Anterior cingulate cortex (tissue), 58 donors: Measurements from ENCODE around the gene BRWD1.
A peak's percentile ranks its signal among the peaks of the same experiment; 100 is the strongest.
"Not testable (repeated sequence)": the region's sequence is repeated elsewhere in the genome, so short reads cannot be mapped to it uniquely, and the experiment has no call there.

Source experiments
- DNase-seq, 58 donors: peaks; one replicate each; lab custom pipeline; 2025; lab: John Stamatoyannopoulos, UW

Gene BRWD1

DNA sequence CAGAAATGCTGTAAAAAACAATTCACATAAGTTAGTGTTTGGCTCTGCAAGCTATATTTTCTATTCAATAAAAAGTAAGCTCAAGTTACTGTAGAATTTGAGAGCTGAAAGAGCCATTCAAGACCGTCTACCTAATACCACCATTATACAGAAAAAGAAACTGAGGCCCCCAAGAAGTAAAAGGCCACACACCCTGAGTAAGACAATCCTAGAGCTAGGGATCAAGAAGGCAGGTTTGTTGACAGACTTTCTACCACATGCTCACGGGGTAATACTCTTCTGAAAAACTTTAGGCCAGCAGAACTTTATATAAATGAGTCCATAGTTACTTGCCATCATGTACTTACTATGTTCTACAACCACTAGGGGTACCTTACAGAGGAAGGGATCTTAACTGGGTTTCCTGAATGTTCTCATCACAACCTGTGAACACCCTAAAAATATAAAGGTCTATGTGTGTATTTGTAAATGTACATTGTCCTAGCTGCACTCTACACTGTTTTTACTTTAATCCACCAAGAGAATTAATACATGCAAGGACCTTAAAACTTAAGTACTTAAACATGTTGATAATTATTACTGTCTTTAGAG lies 132.9 kb downstream of the BRWD1 start:
- DNase-seq = no peak

DNA sequence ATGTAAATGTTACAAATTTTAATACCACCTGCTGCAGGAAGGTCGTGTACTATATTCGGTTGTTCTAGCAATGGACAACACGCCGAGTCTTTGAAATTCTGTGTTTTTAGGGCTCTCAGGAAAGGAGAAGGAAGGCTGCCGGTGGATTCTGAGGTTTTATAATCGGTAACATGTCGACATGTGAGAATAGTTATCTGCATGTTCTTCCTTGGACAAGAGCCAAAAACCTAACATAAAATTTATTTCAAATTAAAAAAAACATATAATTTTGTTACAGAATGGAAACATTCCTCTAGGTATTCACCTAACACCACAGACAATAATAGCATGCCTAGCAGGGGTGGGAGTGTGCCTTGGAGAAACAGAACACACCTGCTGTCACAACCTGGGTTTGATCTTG lies 135.0 kb downstream of the BRWD1 start:
- no peak for DNase-seq

DNA sequence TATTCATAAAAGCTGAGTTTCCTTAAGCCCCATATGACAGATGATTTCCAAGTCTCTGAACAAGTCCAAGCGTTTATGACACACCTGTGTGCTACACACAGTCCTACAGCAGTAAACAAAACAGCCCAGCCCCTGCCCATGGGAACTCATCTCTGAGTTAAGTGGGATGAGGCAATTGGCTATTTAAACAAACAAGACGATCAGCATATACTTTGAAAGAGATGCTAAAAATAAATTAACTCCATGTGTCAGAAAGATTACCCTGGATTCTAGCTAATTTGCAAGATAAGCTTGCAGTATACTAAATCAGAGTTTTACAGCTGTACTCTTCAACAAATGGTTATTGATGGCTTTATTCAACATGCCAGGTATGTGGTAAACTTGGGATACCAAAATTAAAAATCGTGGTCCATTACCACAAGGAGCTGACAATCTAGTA lies 137.1 kb downstream of the BRWD1 start:
- DNase-seq = no peak

DNA sequence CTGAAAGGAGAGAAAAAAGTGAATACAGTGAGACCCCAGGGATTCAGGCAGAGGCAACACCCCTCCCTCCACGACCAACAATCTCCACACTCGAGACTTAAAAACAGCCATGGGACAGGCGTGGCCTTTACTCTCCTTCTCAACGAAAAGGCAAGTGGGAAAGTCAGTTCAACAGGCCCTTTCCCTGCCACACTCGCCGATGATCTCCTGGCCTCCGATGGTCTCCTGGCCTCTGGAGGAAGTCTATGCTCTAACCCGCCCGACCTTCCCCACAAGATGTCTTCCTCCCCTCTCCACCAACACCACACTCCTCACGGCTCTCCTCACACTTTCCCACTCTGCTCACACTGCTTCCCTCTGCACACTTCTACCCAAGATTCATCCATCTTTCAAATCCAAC lies 137.8 kb downstream of the BRWD1 start:
- no peak for DNase-seq

DNA sequence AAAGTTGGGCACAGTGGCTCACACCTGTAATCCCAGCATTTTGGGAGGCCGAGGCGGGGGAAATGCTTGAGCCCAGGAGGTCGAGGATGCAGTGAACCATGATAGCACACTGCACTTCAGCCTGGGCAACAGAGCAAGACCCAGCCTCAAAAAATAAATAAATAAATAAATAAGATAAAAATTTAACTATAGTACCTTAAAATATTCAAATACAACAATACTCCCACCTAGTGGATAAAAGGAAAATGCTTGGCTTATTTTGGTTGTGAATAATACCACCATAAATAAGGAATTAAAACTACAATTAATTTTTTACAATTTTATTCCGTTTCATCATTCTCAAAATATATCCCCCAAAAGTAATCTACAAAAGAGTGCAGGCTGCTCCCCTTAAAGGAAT lies 138.3 kb downstream of the BRWD1 start:
- DNase-seq = no peak

DNA sequence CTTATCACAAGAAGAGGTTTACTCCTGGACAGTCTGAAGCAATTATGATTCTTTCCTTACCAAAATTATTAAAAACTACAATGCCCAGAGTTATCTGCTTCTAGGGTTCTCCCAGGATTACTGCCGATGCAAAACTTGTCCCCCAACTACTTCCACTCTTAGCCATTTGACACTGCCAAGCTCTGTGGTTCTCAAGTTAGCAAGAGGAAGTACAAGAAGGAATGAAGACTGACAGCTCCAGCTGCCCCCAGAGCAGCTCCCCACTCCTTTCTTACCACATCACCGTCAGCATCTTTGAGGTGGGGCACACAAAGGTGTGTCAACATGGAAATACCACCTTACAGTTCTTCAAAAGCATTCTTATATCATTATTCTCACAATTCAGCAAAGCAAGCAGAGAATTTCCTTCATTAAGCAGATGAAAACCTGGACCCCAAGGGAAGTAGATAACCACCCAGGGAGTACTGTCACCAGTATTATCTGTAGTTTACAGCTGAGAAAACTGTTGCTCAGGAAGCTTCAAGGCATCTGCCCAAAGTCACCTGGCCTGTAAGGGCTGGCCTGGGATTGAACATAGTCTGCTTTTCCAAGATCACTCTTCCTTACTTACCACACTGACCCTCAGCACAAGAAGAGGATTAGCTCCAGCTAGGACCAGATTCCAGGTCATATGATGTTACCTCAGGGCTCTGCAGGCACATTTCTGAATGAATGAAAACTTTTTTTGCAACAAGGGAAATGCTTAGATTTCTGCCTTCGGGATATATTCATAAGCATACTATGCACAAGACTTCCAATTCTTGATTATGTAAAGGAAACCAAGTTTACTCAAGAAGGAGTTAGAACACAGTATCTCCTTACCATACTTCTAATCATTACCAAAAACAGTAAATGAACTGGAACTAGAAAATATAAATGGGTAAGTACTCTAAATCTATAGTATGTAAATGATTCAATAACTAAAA lies 139.4 kb downstream of the BRWD1 start:
- no peak for DNase-seq

DNA sequence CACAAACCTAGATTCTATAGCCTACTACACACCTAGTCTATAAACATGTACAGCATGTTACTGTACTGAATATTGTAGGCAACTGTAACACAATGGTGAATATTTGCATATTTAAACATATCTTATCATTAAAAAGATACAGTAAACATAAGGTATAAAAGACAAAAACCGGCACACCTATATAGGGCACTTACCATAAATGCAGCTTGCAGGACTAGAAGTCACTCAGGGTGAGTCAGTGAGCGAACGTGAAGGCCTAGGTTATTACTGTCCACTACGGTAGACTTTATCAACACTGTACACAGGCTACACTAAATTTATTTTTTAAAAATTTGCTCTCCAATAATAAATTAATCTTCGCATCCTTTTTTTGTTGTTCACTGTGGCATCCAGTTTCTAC lies 143.5 kb downstream of the BRWD1 start:
- no peak for DNase-seq

DNA sequence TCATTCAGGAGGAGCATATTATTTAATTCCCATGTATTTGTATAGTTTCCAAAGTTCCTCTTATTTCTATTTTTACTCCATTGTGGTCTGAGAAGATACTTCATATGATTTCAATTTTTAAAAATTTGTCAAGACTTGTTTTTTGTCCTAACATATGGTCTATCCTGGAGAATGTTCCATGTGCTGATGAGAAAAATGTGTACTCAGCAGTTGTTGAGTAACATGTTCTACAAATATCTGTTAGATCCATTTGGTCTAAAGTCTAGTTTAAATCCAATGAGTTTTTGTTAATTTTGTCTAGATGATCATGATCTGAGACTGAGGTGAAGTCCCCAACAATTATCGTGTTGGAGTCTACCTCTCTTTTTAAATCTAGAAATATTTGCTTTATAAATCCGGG lies 144.6 kb downstream of the BRWD1 start:
- DNase-seq = no peak

DNA sequence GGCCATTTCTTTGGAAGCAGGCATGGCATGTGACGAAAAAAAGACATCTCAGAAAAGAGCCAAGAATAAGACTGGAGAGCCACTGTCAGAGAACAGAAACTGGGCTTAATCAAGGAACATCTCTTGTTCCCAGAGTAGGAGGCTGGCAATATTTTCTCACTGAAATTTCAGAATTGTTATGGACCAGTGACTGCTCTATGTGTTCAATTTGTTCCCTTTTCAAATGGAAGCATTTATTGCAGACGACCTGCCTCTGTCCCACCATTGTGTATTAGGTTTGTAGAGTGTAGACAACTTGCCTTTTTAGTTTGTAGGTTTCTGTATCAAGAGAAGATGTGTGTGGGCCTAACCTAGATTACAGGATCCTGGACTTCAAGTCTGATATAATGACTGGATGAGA lies 148.9 kb downstream of the BRWD1 start:
- no peak for DNase-seq

DNA sequence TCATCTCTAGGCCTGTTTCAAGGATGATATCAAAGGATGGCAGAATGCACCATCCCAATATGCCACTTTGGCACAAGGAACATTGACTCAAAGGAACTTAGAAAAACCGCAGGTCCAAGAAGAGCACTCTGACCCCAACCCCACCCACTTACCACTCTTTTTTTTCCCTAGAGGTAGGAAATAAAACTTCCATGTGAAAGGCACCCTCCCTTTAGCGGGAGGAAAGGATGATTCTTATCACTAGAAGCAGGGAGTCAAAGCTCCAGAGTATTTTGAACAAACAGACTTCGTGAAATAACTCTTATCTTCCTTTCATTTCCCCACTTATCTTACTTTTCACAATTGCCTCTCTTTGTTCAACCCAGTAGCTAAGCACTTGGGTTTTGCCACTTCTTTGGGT lies 152.4 kb downstream of the BRWD1 start:
- DNase-seq = no peak

DNA sequence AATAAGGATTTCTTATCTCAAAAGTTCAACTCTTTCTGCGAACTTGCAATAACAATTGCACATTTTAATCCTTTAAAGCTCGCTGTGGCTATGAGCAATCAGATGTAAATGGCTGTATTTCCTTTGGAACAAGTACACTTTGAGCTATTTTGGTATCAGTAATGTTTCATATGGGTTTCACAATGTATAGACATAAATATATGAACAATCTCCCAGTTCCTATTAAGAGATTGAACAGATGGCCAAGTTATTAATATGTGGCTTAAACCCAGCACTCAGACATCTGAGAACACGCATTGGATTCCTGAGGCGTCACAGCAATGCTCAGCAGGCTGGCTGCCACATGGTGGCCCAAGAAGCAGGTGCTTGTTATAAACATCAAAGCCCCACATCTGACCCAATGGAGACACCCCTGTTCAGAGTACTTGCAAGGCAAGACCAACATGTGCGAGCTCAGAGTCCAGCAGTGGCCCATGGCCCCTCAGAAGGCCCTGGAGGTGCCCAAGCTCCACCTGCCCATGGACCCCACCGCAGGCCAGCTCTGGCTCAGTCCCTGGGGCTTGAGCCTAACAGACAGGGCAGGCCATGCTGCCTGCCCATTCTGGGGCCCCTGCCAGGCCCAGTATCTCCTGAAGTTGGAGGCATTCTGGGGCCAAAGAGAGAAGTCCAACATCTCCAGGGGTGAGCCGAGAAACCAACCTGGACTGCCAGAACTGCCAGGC lies 153.9 kb downstream of the BRWD1 start:
- DNase-seq = peak in 1 of 58 donors; percentile 4

DNA sequence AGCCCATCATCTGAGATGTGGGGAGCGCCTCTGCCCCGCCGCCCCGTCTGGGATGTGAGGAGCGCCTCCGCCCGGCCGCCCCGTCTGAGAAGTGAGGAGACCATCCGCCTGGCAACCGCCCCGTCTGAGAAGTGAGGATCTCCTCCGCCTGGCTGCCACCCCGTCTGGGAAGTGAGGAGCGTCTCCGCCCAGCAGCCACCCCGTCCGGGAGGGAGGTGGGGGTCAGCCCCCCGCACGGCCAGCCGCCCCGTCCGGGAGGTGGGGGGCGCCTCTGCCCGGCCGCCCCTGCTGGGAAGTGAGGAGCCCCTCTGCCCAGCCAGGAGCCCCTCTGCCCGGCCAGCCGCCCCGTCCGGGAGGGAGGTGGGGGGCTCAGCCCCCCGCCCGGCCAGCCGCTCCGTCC lies 156.2 kb downstream of the BRWD1 start:
- not testable (repeated sequence) for DNase-seq

DNA sequence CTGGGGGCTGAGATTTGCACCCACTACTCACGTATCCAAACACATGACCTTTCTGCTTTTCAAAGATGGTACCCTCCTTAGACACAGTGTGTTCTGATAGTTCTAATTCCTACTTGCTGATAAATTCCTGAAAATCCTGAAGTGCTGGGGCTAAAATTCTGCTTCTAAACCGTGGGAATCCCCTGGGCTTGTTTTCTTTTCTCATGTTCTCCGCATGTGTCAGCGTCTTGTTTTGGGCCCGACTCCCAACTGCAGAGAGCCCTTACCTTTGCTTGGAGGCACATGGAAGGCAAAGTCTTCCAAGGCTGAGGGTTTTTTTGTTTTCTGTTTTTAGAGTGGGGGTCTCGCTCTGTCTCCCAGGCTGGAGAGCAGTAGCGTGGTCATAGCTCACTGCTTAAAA lies 157.4 kb downstream of the BRWD1 start:
- no peak for DNase-seq

DNA sequence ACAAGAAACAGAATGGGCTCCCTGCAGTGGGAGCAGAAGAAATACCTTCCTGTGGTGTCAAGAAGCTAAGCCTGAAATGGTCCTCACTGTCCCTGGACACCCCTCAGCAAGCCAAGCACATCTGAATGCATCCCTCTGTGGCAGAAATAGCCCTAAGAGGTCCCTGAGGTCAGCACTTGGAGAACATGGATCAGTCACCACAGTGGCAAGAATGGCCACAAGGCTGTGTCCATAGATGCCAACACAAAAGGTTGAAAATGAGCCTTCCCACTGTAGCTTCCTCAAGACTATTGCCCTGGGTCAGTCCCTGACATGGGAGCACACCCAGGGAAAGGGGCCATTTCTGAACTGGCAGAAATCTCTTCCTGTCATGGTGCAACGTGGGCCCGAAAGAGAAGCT lies 157.9 kb downstream of the BRWD1 start:
- no peak for DNase-seq

DNA sequence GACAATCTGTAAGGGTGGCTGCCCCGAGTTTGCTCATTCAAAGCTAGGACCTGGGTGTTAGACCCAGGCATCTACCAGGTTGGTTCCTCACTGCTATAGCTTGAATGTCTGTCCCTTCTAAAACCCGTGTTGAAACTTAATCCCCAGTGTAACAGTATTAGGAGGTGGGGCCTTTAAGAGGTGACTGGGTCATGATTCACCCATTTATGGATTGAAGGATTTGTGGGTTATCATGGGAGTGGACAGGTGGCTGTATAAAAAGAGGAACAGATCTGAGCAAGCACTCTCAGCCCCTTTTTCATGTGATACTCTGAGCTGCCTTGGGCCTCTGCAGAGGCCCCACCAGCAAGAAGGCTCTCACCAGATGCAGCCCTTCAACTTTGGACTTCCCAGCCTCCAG lies 159.6 kb downstream of the BRWD1 start:
- no peak for DNase-seq

DNA sequence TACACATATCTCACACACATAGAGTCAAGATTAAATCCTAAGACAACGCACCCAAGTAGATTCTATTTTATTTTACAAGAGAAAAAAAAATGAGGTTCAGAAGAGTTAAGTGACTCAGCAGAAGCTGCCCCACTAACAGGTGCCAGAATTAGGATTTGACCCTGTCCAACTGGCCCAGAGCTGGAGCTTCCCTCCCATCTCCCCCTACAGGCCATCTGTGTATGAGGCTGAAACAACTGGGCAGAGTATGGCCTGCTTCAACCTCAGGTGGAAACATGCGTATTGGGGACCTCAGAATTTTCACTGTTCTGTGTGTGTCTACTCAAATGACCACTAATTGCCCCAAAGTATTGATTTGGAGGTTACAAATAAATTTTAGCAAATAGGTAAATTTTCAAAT lies 160.1 kb downstream of the BRWD1 start:
- no peak for DNase-seq

DNA sequence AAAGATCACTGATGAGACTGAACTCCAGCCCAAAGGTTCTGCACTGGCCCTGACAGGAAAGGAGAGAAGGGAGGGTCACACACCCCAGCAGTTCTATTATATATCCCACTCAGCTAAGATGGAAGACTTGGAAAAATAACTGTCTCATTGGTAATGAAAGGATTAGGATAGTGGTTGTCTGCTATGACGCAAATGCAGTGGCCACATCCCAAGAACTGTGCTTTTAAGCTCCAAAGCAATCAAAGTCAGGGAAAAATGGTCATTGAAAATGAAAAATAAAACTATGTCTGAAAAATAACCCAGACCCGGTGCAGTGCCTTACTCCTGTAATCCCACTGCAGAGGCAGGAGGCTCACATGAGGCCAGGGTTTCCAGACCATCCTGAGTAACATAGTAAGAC lies 161.2 kb downstream of the BRWD1 start:
- no peak for DNase-seq

DNA sequence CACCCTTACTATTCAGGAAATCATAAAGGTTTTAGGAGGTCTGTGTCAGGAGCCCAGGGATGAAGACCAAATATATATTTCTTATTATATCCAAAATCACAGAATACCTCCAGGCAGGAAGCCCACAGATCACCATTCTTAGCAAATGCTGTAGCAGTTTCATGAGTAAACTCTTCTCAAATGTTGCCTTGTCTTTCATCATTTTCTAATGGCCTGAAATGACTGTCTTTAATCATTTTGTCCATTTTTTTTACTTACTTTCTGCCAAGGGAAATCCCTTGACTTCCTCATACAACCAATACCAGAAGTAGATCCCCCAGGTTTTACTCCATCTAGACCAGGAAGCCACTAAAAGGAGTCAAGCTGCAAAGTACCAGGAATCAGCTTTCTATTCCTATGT lies 162.6 kb downstream of the BRWD1 start:
- DNase-seq = no peak

DNA sequence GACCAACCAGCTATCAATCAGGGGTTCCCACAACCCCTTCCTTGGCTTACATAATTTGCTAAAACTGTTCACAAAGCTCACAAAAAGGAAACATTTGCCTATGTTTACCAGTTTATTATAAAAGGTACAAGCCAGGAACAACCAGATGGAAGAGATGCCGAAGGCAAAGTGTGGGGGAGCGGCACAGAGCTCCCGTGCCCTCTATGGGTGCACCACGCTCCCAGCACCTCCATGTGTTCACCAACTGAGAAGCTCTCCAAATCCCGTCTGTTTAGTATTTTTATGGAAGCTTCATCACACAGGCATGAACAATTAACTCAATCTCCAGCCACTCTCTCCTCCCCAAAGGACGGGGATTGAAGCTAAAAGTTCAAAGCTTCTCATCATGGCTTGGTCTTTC lies 163.1 kb downstream of the BRWD1 start:
- no peak for DNase-seq

DNA sequence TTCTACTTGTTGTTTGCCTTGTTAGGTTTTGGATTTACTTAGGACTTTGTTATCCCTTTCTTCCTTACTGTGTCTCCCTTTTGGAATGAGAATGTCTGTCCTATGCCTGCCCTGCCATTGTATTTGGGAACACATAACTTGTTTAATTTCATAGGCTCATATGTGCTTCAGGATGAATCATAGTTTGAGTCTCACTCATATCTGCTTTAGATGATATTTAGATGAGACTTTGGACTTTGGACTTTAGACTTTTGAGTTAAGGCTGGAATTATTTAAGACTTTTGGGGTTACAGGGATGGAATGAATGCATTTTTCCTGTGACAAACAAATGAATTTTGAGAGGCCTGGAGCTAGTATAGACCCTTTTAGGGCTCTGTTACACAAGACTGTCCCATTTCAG lies 163.6 kb downstream of the BRWD1 start:
- no peak for DNase-seq

DNA sequence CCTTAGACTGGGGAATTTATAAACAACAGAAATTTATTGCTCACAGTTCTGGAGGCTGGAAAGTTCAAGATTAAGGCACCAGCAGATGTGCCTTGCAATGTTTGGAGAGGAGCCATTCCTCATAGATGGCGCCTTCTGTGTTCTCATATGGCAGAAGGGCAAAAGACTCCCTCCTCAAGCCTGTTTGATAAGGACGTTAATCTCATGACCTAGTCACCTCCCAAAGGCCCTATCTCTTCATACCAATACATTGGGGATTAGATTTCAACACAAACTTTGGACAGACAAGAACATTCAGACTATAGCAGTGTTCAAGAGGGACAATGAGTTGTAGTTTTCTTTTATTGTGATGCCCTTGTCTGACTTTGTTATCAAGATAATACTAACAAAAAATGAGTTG lies 164.5 kb downstream of the BRWD1 start:
- DNase-seq = no peak
